RWPE2 (cell line): ENCODE results near the gene UBE2E3.

ENCODE experiments used
- ATAC-seq: fragments of 200-7000 bp; cut with Tn5 transposase; 3 replicates; pipeline ENCODE4 v1.9.1; 2021; ENCODE audit warnings: low read depth
- DNase-seq: peaks from one replicate; pipeline ENCODE4 v3.0.0-alpha.2; 2020; ENCODE audit warnings: low spot score
- H3K27ac ChIP-seq: fragments of 450-650 bp; 2 replicates; pipeline ENCODE4 v1.5.1; 2017; ENCODE audit warnings: mild to moderate bottlenecking; ENCODE audit not compliant: poor library complexity, severe bottlenecking
- H3K27me3 ChIP-seq: fragments of 250-450 bp; sonication (Bioruptor Pico); 2 replicates; pipeline ENCODE4 v1.5.1; 2021; ENCODE audit warnings: mild to moderate bottlenecking, moderate library complexity; ENCODE audit not compliant: insufficient read depth, poor library complexity, severe bottlenecking
- H3K36me3 ChIP-seq: fragments of 250-450 bp; sonication (Bioruptor Pico); 2 replicates; pipeline ENCODE4 v1.5.1; 2020; ENCODE audit warnings: low read depth, mild to moderate bottlenecking, moderate library complexity
- H3K4me1 ChIP-seq: fragments of 250-450 bp; sonication (Bioruptor Pico); 2 replicates; pipeline ENCODE4 v1.5.1; 2021; ENCODE audit warnings: mild to moderate bottlenecking, moderate library complexity; ENCODE audit not compliant: insufficient read depth, poor library complexity, severe bottlenecking
- H3K4me3 ChIP-seq: fragments of 250-450 bp; sonication (Bioruptor Pico); 2 replicates; pipeline ENCODE4 v1.5.1; 2021; ENCODE audit warnings: mild to moderate bottlenecking, moderate library complexity; ENCODE audit not compliant: severe bottlenecking
- H3K9me3 ChIP-seq: fragments of 250-450 bp; sonication (Bioruptor Pico); 2 replicates; pipeline ENCODE4 v1.5.1; 2021; ENCODE audit warnings: mild to moderate bottlenecking, moderate library complexity; ENCODE audit not compliant: severe bottlenecking
- TF ChIP-seq, protein P1 (sequence below): fragments of 450-650 bp; IDR thresholded peaks from one replicate; pipeline ENCODE4 v1.5.1; 2017; ENCODE audit warnings: mild to moderate bottlenecking, moderate library complexity; ENCODE audit not compliant: poor library complexity, severe bottlenecking

The UBE2E3 gene

DNA sequence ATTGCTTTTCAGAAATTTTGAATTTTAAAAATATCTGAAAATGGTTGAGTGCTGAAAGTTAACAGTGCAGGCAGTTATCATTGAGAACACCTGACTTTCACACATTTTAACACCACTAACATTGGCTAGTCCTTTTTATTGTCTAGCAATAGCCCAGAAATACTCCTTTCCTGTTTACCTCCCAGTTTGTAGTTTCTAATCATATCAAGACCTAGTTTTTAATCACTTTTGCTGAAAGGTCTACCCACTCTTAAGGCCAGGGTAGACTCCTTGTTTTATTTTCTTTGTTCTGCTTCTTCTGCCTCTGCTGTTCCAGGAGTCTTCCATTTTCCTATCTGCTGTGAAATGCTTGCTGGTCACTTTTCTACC is 72.1 kb downstream of the UBE2E3 start:
- H3K9me3 ChIP-seq, result no peaks in the 10 kb centered on the region
- H3K27ac ChIP-seq, result no peak overlapping the region
- H3K4me3 ChIP-seq, result no peak overlapping the region
- no peaks in the 10 kb centered on the region for H3K27me3 ChIP-seq
- H3K4me1 ChIP-seq, result no peaks in the 10 kb centered on the region
- no peaks in the 10 kb centered on the region for H3K36me3 ChIP-seq
- TF ChIP-seq, protein P1, sequence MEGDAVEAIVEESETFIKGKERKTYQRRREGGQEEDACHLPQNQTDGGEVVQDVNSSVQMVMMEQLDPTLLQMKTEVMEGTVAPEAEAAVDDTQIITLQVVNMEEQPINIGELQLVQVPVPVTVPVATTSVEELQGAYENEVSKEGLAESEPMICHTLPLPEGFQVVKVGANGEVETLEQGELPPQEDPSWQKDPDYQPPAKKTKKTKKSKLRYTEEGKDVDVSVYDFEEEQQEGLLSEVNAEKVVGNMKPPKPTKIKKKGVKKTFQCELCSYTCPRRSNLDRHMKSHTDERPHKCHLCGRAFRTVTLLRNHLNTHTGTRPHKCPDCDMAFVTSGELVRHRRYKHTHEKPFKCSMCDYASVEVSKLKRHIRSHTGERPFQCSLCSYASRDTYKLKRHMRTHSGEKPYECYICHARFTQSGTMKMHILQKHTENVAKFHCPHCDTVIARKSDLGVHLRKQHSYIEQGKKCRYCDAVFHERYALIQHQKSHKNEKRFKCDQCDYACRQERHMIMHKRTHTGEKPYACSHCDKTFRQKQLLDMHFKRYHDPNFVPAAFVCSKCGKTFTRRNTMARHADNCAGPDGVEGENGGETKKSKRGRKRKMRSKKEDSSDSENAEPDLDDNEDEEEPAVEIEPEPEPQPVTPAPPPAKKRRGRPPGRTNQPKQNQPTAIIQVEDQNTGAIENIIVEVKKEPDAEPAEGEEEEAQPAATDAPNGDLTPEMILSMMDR, result no peak
- ATAC-seq (no peak), DNase-seq (no peak)

DNA sequence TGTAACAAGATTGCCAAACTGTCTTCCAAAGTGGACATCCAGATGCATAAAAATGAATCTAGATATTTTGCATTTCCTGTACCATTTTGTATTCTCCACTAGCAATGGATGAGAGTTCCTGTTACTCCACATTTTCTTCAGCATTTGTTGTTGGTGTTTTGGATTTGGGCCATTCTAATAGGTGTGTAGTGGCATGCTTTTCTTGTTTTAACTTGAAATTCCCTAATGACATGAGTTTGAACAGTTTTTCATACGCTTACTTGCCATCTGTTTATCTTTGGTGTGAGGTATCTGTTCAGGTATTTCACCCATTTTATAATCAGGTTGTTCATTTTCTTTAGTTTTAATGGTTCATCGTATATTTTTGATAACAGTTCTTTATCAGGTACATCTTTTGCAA is 73.9 kb downstream of the UBE2E3 start:
- no peaks in the 10 kb centered on the region for H3K27me3 ChIP-seq
- no peaks in the 10 kb centered on the region for H3K4me1 ChIP-seq
- ATAC-seq, result no peak
- no peaks in the 10 kb centered on the region for H3K9me3 ChIP-seq
- no peak for DNase-seq
- no peak overlapping the region for H3K4me3 ChIP-seq
- TF ChIP-seq, protein P1, result no peak
- no peaks in the 10 kb centered on the region for H3K36me3 ChIP-seq
- no peak overlapping the region for H3K27ac ChIP-seq

DNA sequence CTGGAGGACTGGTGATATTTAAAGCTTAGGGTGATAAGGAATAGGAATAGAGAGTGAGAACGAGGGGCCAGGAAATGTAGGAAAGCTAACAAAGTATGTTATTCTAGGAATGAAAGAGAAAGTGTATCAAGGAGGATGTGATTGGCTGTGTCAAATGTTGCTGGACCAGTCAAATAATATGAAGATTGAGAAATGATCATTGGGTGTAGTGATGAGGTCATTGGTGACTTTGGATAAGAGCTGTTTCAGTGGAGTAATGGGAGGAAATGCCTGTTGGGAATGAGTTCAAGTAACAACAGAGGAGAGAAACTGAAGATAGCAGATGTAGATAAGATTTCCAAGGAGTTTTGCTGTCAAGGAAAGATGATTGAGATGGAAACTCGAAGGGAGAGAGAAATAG is 74.4 kb downstream of the UBE2E3 start:
- Histone ChIP-seq H3K27me3 (no peaks in the 10 kb centered on the region), H3K4me1 (no peaks in the 10 kb centered on the region), H3K36me3 (no peaks in the 10 kb centered on the region), H3K27ac (no peak overlapping the region), H3K9me3 (no peaks in the 10 kb centered on the region), H3K4me3 (no peak overlapping the region)
- TF ChIP-seq, protein P1, result no peak
- DNase-seq (no peak), ATAC-seq (no peak)

DNA sequence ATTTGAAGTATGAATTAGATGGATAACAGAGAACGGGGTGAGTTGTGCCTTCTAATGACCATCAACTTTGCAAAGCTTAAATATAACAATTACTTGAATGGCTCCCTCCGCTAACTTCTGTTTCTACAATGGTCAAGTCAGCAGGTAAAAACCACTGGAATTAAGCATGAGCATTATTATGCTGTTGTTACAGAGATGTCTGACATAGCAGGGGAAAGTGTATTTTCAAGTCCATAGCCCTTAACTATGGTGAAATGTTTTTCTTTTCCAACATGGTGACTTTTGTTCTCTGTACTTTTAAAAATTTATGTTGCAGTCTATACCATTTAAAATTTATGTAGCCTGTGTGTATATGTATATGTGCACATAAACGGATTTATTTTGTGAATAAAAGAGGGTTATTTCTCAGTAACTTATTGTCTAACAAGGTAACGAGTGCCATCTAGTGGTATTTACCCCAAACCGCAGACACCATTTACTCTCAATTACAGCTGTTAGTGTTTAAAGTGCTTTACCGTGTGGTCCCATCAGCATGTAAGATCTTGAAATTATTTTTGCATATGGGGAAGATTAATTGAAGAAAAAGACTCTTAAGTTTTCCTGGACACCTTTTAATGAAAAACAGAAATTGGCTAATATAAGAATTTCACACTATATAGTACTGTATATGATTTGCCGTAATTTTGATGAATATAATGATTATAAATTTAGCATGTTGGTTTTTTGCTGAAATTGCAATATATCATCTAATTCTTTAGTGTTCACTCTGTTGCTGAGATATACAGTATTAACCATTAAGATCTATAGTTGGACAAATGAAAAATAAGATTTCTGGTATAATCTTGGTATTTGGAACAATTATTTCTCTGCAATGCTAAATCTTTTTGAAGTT is 78.2 kb downstream of the UBE2E3 start:
- Histone ChIP-seq H3K27me3 (no peaks in the 10 kb centered on the region), H3K36me3 (0 out of 2 replicates have a peak, but pooled peaks cover 2% of the 10 kb centered on the region), H3K4me1 (no peaks in the 10 kb centered on the region), H3K27ac (no peak overlapping the region), H3K9me3 (no peaks in the 10 kb centered on the region), H3K4me3 (no peak overlapping the region)
- TF ChIP-seq, protein P1, result peak; percentile 83
- ATAC-seq (no peak), DNase-seq (no peak)

DNA sequence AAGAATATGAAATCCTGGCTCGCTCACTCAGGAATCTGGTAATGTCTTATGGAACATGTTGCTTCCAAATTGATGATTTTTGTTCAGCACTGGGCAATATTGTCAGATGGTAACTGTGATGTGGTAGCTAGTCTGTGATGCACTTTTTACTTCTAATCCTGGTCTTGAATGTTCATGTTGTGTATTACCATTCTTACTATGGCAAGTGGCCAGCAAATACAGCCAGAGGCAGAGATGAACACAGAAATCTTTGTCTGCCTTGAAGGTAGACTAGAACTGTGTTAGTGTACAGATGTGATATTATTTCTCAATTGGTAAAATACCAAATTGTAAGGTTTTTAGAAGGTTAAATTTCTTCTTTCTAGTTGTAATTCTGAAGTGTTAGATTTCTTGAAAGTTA is 83.3 kb downstream of the UBE2E3 start:
- H3K27me3 ChIP-seq, result no peaks in the 10 kb centered on the region
- H3K9me3 ChIP-seq, result no peaks in the 10 kb centered on the region
- DNase-seq (no peak), ATAC-seq (no peak)
- H3K27ac ChIP-seq, result no peak overlapping the region
- 0 out of 2 replicates have a peak, but pooled peaks cover 7% of the 10 kb centered on the region for H3K36me3 ChIP-seq
- TF ChIP-seq, protein P1, result no peak
- H3K4me1 ChIP-seq, result no peaks in the 10 kb centered on the region
- no peak overlapping the region for H3K4me3 ChIP-seq
